GM18498 (cell line): ENCODE data around the gene GPR4.

Experiments
- ATAC-seq: cut with Tn5 transposase; IDR thresholded peaks from one replicate; pipeline ENCODE4 v1.9.1; 2021; ENCODE audit warnings: mild to moderate bottlenecking, moderate library complexity; ENCODE audit not compliant: unreplicated experiment

Gene GPR4

GRCh38 chr19:45590300-45591003, 11.6 kb downstream of the GPR4 start:
- ATAC-seq = no peak

- ATAC-seq = no peak
These were observed 12.2 kb downstream of the GPR4 start for GRCh38 chr19:45589768-45590167.

- no peak for ATAC-seq
These were observed 14.1 kb downstream of the GPR4 start for GRCh38 chr19:45587873-45588272.

- ATAC-seq = no peak
These were observed 16.8 kb downstream of the GPR4 start for GRCh38 chr19:45585158-45585577.

- ATAC-seq = peak; percentile 90
These were observed 17.5 kb downstream of the GPR4 start, which contains the start of gene OPA3 for GRCh38 chr19:45584332-45585157. OPA3 (minus strand) TSS chr19:45584802; CDS start chr19:45584764, 38 bp downstream.

GRCh38 chr19:45581576-45581975, 20.4 kb downstream of the GPR4 start:
- no peak for ATAC-seq

GRCh38 chr19:45578861-45579260, 23.2 kb downstream of the GPR4 start:
- no peak for ATAC-seq

GRCh38 chr19:45577111-45577905, 24.7 kb downstream of the GPR4 start:
- ATAC-seq = no peak

- no peak for ATAC-seq
These were observed 25.3 kb downstream of the GPR4 start for GRCh38 chr19:45576682-45577081.

GRCh38 chr19:45575216-45575615, 26.8 kb downstream of the GPR4 start:
- no peak for ATAC-seq

- ATAC-seq = no peak
These were observed 27.5 kb downstream of the GPR4 start for GRCh38 chr19:45574526-45574925.

- no peak for ATAC-seq
These were observed 30.4 kb downstream of the GPR4 start for GRCh38 chr19:45571457-45572220.

GRCh38 chr19:45569619-45570421, 32.2 kb downstream of the GPR4 start:
- ATAC-seq = no peak

GRCh38 chr19:45568732-45569131, 33.3 kb downstream of the GPR4 start:
- ATAC-seq = no peak

- ATAC-seq = no peak
These were observed 34.4 kb downstream of the GPR4 start for GRCh38 chr19:45567609-45568008.

- no peak for ATAC-seq
These were observed 37.8 kb downstream of the GPR4 start for GRCh38 chr19:45564131-45564780.

GRCh38 chr19:45560686-45561085, 41.3 kb downstream of the GPR4 start:
- no peak for ATAC-seq

- ATAC-seq = no peak
These were observed 42.0 kb downstream of the GPR4 start for GRCh38 chr19:45560038-45560437.

GRCh38 chr19:45558399-45558878, 43.6 kb downstream of the GPR4 start:
- no peak for ATAC-seq
